A549 (cell line): ENCODE results near the gene GALNT8.

Experiments
- CTCF ChIP-seq: fragments of >200 bp; sonication (Bioruptor Twin); formaldehyde crosslinking; IDR thresholded peaks from 3 replicates; pipeline ENCODE4 v1.5.1; 2016
- EP300 ChIP-seq, 2 experiments: fragments of >200 bp; sonication (Bioruptor Twin); formaldehyde crosslinking; IDR thresholded peaks; 2 replicates in 1 of 2; 3 replicates in 1 of 2; pipeline ENCODE4 v1.6.1; 2016 to 2017
- JUNB ChIP-seq: fragments of >200 bp; sonication (Bioruptor Twin); formaldehyde crosslinking; IDR thresholded peaks from 2 replicates; pipeline ENCODE4 v1.6.1; 2016
- KDM1A ChIP-seq: fragments of 200-600 bp; sonication (generic); IDR thresholded peaks from 2 replicates; pipeline ENCODE4 v1.6.1; 2016; ENCODE audit warnings: low read depth, mild to moderate bottlenecking
- MYC ChIP-seq: IDR thresholded peaks from 2 replicates; pipeline ENCODE4 v1.6.1; 2012; ENCODE audit warnings: mild to moderate bottlenecking, inconsistent platforms, low read length, improper control_type of control experiment, borderline replicate concordance
- RFX5 ChIP-seq: fragments of 450-650 bp; IDR thresholded peaks from 2 replicates; pipeline ENCODE4 v1.7.1; 2014; ENCODE audit warnings: antibody characterized with exemption, mild to moderate bottlenecking, moderate library complexity
- SMC3 ChIP-seq: fragments of >200 bp; sonication (Bioruptor Twin); formaldehyde crosslinking; IDR thresholded peaks from 3 replicates; pipeline ENCODE4 v1.6.1; 2018; ENCODE audit warnings: inconsistent platforms
- ZNF302 ChIP-seq: fragments of 250-450 bp; sonication (Bioruptor Pico); IDR thresholded peaks from 2 replicates; pipeline ENCODE4 v1.9.0; 2021; ENCODE audit warnings: inconsistent platforms, mild to moderate bottlenecking, moderate library complexity
- TF ChIP-seq, protein P1 (sequence below): fragments of 200-600 bp; sonication (generic); IDR thresholded peaks from 2 replicates; pipeline ENCODE4 v1.6.1; 2016; ENCODE audit warnings: antibody characterized with exemption, mild to moderate bottlenecking, moderate library complexity

GRCh38 chr12:4787965-4788364 is 67.8 kb downstream of the GALNT8 start:
- TF ChIP-seq KDM1A (no peak), RFX5 (no peak), ZNF302 (CRISPR knock-in tag) (no peak), JUNB (no peak), SMC3 (no peak), CTCF (no peak), EP300 (IDR thresholded peaks at IDR 0.05) (no peak), MYC (no peak)
- TF ChIP-seq, protein P1, sequence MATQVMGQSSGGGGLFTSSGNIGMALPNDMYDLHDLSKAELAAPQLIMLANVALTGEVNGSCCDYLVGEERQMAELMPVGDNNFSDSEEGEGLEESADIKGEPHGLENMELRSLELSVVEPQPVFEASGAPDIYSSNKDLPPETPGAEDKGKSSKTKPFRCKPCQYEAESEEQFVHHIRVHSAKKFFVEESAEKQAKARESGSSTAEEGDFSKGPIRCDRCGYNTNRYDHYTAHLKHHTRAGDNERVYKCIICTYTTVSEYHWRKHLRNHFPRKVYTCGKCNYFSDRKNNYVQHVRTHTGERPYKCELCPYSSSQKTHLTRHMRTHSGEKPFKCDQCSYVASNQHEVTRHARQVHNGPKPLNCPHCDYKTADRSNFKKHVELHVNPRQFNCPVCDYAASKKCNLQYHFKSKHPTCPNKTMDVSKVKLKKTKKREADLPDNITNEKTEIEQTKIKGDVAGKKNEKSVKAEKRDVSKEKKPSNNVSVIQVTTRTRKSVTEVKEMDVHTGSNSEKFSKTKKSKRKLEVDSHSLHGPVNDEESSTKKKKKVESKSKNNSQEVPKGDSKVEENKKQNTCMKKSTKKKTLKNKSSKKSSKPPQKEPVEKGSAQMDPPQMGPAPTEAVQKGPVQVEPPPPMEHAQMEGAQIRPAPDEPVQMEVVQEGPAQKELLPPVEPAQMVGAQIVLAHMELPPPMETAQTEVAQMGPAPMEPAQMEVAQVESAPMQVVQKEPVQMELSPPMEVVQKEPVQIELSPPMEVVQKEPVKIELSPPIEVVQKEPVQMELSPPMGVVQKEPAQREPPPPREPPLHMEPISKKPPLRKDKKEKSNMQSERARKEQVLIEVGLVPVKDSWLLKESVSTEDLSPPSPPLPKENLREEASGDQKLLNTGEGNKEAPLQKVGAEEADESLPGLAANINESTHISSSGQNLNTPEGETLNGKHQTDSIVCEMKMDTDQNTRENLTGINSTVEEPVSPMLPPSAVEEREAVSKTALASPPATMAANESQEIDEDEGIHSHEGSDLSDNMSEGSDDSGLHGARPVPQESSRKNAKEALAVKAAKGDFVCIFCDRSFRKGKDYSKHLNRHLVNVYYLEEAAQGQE, result no peak
